K562 (cell line): ENCODE data around the gene POLR3K. TPM values are rescaled to one million over a fixed set of nuclear protein-coding genes. Genes with fewer than 3 reads are reported as not detected.

ENCODE experiments used
- ATF1 ChIP-seq, 2 experiments: fragments of 450-650 bp in 1 of 2; IDR thresholded peaks; 2 replicates each; pipeline ENCODE4 v1.6.1; 2016; ENCODE audit warnings: missing compliant biosample characterization in 1 of 2, missing genetic modification characterization in 1 of 2
- CBX3 ChIP-seq, 2 experiments: IDR thresholded peaks; 1 replicate in 1 of 2; 2 replicates in 1 of 2; pipeline ENCODE4 v1.6.1; 2012; ENCODE audit warnings: inconsistent platforms in 2 of 2, low read length in 2 of 2, borderline replicate concordance in 1 of 2, control low read depth in 1 of 2
- FOXA1 ChIP-seq: fragments of 450-650 bp; IDR thresholded peaks from 2 replicates; pipeline ENCODE4 v1.6.1; 2016; ENCODE audit warnings: mild to moderate bottlenecking, borderline replicate concordance
- FOXP1 ChIP-seq: sonication (generic); formaldehyde crosslinking; IDR thresholded peaks from 2 replicates; pipeline ENCODE4 v1.8.0; 2022; ENCODE audit warnings: mild to moderate bottlenecking, missing genetic modification reagents
- GTF2A2 ChIP-seq: IDR thresholded peaks from 2 replicates; pipeline ENCODE4 v1.6.1; 2016; ENCODE audit warnings: mild to moderate bottlenecking, missing genetic modification characterization, missing compliant biosample characterization
- HMBOX1 ChIP-seq: sonication (generic); IDR thresholded peaks from 2 replicates; pipeline ENCODE4 v1.6.1; 2016
- HNRNPL ChIP-seq: fragments of 200-400 bp; formaldehyde crosslinking; IDR thresholded peaks from 2 replicates; pipeline ENCODE4 v1.6.1; 2017; ENCODE audit warnings: low read depth, mild to moderate bottlenecking, low read length
- POLR2AphosphoS5 ChIP-seq: IDR thresholded peaks from 2 replicates; pipeline ENCODE4 v1.6.1; 2011; ENCODE audit warnings: mild to moderate bottlenecking, low read depth, low read length, moderate library complexity; ENCODE audit not compliant: control insufficient read depth, insufficient read depth
- POU5F1 ChIP-seq: fragments of 150-350 bp; IDR thresholded peaks from 2 replicates; pipeline ENCODE4 v1.6.1; 2014; ENCODE audit warnings: borderline replicate concordance, low read length, low read depth, mild to moderate bottlenecking; ENCODE audit not compliant: partially characterized antibody
- SAP30 ChIP-seq: fragments of 200-600 bp; sonication (generic); IDR thresholded peaks from 2 replicates; pipeline ENCODE4 v1.6.1; 2012; ENCODE audit warnings: borderline replicate concordance, low read depth, mild to moderate bottlenecking, moderate library complexity, low read length, control low read depth, inconsistent platforms; ENCODE audit not compliant: insufficient read depth, poor library complexity, severe bottlenecking
- SREBF2 ChIP-seq: sonication (generic); formaldehyde crosslinking; IDR thresholded peaks from 2 replicates; pipeline ENCODE4 v1.4.0; 2020; ENCODE audit warnings: mild to moderate bottlenecking, missing genetic modification reagents
- SRSF3 ChIP-seq: fragments of 200-400 bp; formaldehyde crosslinking; IDR thresholded peaks from 2 replicates; pipeline ENCODE4 v1.6.1; 2016; ENCODE audit warnings: mild to moderate bottlenecking, low read length, moderate library complexity; ENCODE audit not compliant: insufficient read depth
- TAL1 ChIP-seq: fragments of 450-650 bp; IDR thresholded peaks from 2 replicates; pipeline ENCODE4 v1.6.1; 2016; ENCODE audit warnings: mild to moderate bottlenecking
- TCF3 ChIP-seq: sonication (generic); formaldehyde crosslinking; IDR thresholded peaks from 2 replicates; pipeline ENCODE4 v1.4.0; 2020; ENCODE audit warnings: mild to moderate bottlenecking, missing genetic modification reagents
- TSC22D4 ChIP-seq: fragments of 450-650 bp; IDR thresholded peaks from 2 replicates; pipeline ENCODE4 v1.6.1; 2016; ENCODE audit warnings: missing genetic modification characterization, missing biosample characterization, control low read depth
- ZBTB12 ChIP-seq: fragments of 250-450 bp; sonication (Bioruptor Pico); IDR thresholded peaks from 2 replicates; pipeline ENCODE4 v1.4.0; 2020
- ZNF143 ChIP-seq: sonication (generic); formaldehyde crosslinking; IDR thresholded peaks from 2 replicates; pipeline ENCODE4 v1.9.0; 2022; ENCODE audit warnings: mild to moderate bottlenecking, missing genetic modification reagents
- ZNF212 ChIP-seq: fragments of 450-650 bp; formaldehyde crosslinking; IDR thresholded peaks from 2 replicates; pipeline ENCODE4 v1.4.0; 2020; ENCODE audit warnings: mild to moderate bottlenecking
- ZNF263 ChIP-seq: sonication (generic); formaldehyde crosslinking; IDR thresholded peaks from 2 replicates; pipeline ENCODE4 v1.8.0; 2022; ENCODE audit warnings: mild to moderate bottlenecking, missing genetic modification reagents, borderline replicate concordance
- ZNF561 ChIP-seq: fragments of 450-650 bp; formaldehyde crosslinking; conservative IDR thresholded peaks from 2 replicates; pipeline ENCODE4 v1.4.0; 2020; ENCODE audit warnings: mild to moderate bottlenecking, moderate library complexity
- ZNF57 ChIP-seq: fragments of 450-650 bp; formaldehyde crosslinking; IDR thresholded peaks from 2 replicates; pipeline ENCODE4 v1.4.0; 2020; ENCODE audit warnings: mild to moderate bottlenecking, moderate library complexity
- ZNF778 ChIP-seq: fragments of 450-650 bp; formaldehyde crosslinking; IDR thresholded peaks from 2 replicates; pipeline ENCODE4 v1.4.0; 2020; ENCODE audit warnings: mild to moderate bottlenecking, moderate library complexity
- ZNF79 ChIP-seq: fragments of 250-450 bp; sonication (Bioruptor Pico); IDR thresholded peaks from 2 replicates; pipeline ENCODE4 v1.4.0; 2020; ENCODE audit warnings: low read depth, mild to moderate bottlenecking, moderate library complexity
- polyA plus RNA-seq, 8 experiments: library from polyadenylated mRNA; depleted of rRNA in 4 of 8; stranded (reverse) in 5 of 8; unstranded in 3 of 8; fragments of >200 nt; fragmentation: Nextera tagmentation in 2 of 8; fragmentation: Illumina TruSeq in 1 of 8; extraction: Ambion mirVana in 2 of 8; extraction: Trizol in 1 of 8; gene quantifications; 2 replicates each; pipeline versions ENCODE4 v1.2.1 to v1.2.3, GENCODE V29; 2011 to 2014; ENCODE audit warnings: inconsistent platforms in 1 of 8, missing spikeins in 1 of 8
- total RNA-seq, 7 experiments: library from RNA; depleted of rRNA in 6 of 7; stranded (reverse); fragments of >200 nt in 6 of 7; fragmentation: Illumina TruSeq in 2 of 7; extraction: Trizol in 2 of 7; gene quantifications; 2 replicates each; pipeline versions ENCODE4 v1.2.1 to v1.2.3, GENCODE V29; 2011 to 2021; ENCODE audit warnings: low replicate concordance in 1 of 7
- TF ChIP-seq, protein P1 (sequence below): IDR thresholded peaks from 2 replicates; pipeline ENCODE4 v1.6.1; 2011; ENCODE audit not compliant: insufficient read length; ENCODE audit errors: extremely low read depth
- TF ChIP-seq, protein P2 (sequence below): IDR thresholded peaks from 2 replicates; pipeline ENCODE4 v1.6.1; 2011; ENCODE audit warnings: borderline replicate concordance, low read depth, mild to moderate bottlenecking, moderate library complexity, low read length; ENCODE audit not compliant: insufficient read depth, poor library complexity, severe bottlenecking

The POLR3K gene
- total and polyA plus RNA-seq, 9 of the 15 experiments (the other 6 are each of a cell fraction or from before 2014, with no cell fraction given), result 42.1 to 315 (median 86.7) TPM

DNA sequence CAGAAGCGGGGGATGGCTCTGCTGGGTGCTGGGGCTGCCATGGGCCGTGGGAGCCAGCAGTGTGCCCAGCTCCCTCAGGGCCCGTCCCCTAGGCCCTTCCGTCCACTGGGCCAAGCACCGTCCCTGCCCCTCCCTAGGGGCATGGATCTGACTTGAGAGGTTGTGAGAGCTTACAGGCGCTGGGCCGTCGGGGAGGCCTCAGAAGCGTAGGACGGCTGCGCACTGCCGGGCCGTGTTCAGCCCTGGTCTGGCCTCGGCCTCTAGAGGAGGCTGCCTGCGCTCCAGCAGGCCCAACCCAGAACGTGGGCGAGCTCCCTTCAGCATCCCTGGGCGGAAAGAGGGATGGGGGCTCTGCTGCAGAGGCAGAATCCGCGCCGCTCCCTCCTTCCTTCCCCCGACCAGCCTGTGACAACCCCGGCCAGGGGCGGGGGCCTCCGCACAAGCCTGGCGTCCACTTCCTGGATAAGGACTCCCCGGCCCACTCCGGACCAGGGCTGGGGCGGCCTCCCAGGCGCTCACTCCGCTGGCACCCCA, 23.9 kb upstream of the POLR3K start (continued):
- TF ChIP-seq, protein P1, sequence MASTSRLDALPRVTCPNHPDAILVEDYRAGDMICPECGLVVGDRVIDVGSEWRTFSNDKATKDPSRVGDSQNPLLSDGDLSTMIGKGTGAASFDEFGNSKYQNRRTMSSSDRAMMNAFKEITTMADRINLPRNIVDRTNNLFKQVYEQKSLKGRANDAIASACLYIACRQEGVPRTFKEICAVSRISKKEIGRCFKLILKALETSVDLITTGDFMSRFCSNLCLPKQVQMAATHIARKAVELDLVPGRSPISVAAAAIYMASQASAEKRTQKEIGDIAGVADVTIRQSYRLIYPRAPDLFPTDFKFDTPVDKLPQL, result no peak
- TF ChIP-seq ZNF79, result no peak
- TF ChIP-seq TAL1, result no peak
- no peak for TF ChIP-seq ZNF143
- TF ChIP-seq FOXP1 (CRISPR knock-in tag), result no peak
- TF ChIP-seq TSC22D4, result no peak
- TF ChIP-seq ZNF561 (CRISPR knock-in tag), result no peak
- TF ChIP-seq FOXA1, result no peak
- TF ChIP-seq ZNF778 (CRISPR knock-in tag), result no peak
- TF ChIP-seq ZBTB12, result no peak
- TF ChIP-seq ZNF263 (CRISPR knock-in tag), result no peak
- TF ChIP-seq SAP30, result no peak
- TF ChIP-seq ATF1 (CRISPR knock-in tag; IDR thresholded peaks at IDR 0.05), result no peak
- TF ChIP-seq ATF1 (tag; IDR thresholded peaks at IDR 0.05), result no peak
- TF ChIP-seq ZNF212 (CRISPR knock-in tag), result no peak
- TF ChIP-seq SRSF3, result no peak
- TF ChIP-seq HNRNPL, result no peak
- TF ChIP-seq GTF2A2 (tag), result no peak
- no peak for TF ChIP-seq SREBF2
- no peak for TF ChIP-seq ZNF57 (CRISPR knock-in tag)
- TF ChIP-seq HMBOX1, result no peak
- TF ChIP-seq, protein P2, sequence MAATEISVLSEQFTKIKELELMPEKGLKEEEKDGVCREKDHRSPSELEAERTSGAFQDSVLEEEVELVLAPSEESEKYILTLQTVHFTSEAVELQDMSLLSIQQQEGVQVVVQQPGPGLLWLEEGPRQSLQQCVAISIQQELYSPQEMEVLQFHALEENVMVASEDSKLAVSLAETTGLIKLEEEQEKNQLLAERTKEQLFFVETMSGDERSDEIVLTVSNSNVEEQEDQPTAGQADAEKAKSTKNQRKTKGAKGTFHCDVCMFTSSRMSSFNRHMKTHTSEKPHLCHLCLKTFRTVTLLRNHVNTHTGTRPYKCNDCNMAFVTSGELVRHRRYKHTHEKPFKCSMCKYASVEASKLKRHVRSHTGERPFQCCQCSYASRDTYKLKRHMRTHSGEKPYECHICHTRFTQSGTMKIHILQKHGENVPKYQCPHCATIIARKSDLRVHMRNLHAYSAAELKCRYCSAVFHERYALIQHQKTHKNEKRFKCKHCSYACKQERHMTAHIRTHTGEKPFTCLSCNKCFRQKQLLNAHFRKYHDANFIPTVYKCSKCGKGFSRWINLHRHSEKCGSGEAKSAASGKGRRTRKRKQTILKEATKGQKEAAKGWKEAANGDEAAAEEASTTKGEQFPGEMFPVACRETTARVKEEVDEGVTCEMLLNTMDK, result no peak
- TF ChIP-seq CBX3 (IDR thresholded peaks at IDR 0.05; ENCODE audit: borderline replicate concordance in 1 of 2, low read length in 2 of 2), result no peak; a peak in 1 of 3 replicates
- no peak for TF ChIP-seq POU5F1
- TF ChIP-seq POLR2AphosphoS5, result no peak
- TF ChIP-seq TCF3 (CRISPR knock-in tag), result no peak
